ENCODE measurements around the gene CLCF1.

The CLCF1 gene

DNA sequence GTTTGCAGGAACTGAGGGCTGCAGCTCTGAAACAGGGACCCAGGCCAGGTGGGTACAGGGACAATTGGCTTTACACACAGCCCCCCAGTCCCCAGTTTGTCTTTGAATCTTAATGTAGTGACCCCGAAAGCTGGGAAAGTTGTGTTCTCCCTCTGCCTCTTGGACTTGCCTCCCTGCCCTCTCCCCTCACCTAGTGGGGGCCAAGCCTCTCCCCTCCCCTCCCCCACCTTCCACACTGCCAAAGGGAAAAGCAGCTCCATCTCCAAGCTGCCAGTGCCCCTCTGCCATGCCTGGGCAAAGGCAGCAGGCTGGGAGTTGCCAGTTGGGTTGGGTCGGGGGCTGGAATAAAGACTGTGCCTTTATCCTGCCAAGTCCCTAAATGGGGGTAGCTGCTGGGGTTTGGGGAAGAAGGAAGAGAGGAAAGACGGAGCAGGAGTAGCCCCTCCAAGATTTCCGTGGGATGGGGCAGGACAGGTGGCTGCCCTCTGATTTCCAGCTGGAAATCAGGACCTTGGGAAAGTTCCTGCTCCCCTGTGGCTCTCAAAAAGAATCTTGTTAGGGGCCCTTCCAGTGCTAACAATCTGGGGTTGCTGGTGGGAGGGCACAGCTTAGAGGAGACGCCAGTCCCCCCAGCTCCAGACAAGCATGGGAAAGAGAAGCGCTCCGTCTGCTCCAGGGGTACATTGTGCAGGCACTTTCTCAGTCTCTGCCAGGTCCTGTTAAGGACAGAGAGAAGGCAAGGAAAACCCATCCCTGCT lies 2.8 kb upstream of the CLCF1 start:
- Histone ChIP-seq H3K9ac (ENCODE audit: low read length) (no peak overlapping the region), H3K4me3 (ENCODE audit: low read depth in 1 of 2, low read length in 2 of 2) (no peak overlapping the region), H3K27ac (ENCODE audit: low read depth, low read length) (no peak overlapping the region), H3K9me3 (ENCODE audit: low read length) (no peaks in the 10 kb centered on the region), H3K27me3 (ENCODE audit: control insufficient read depth in 1 of 2, insufficient read depth in 2 of 2, low read length in 2 of 2) (no peaks in the 10 kb centered on the region), H3K4me1 (ENCODE audit: insufficient read depth, low read length) (peaks cover 24% of the 10 kb centered on the region), H3K36me3 (ENCODE audit: insufficient read depth, low read length) (no peaks in the 10 kb centered on the region)

DNA sequence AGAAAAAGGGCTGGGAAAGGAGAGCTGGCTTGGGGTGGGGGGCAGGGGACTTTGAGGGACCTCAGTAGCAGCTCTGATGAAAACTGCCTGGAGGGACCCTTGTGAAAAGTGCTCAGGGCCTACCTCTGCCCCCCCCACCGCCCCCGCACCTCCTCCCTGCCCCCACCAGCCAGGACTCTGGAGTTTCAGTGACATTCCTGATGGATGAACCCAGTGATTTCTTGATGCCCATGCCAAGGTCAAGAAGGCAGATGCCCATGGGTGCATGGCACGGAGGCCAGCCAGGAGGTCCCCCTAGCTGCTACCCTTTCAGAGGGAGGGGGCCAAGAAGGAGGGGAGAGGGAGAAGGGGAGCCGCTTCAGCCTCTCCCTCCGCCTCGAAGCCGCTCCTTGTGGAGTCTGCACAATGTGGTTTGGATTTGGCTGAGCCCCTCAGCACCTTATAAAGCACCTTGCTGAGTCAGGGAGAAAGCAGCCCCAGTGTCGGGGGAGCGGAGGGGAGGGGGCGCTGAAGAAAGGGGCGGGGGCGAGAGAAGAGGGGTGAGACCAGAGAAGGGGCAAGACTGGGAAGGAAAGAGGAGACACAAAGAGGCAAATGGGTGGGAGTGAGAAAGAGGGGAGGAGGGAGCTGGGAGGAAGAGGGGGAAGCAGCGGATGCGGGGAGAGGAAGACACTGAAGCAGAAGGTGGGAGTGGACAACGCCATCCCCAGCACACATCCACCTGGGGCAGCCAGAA lies 2.1 kb upstream of the CLCF1 start:
- Histone ChIP-seq H3K9ac (ENCODE audit: low read length) (no peak overlapping the region), H3K4me3 (ENCODE audit: low read depth in 1 of 2, low read length in 2 of 2) (no peak overlapping the region), H3K36me3 (ENCODE audit: insufficient read depth, low read length) (no peaks in the 10 kb centered on the region), H3K4me1 (ENCODE audit: insufficient read depth, low read length) (peaks cover 31% of the 10 kb centered on the region), H3K9me3 (ENCODE audit: low read length) (no peaks in the 10 kb centered on the region), H3K27me3 (ENCODE audit: control insufficient read depth in 1 of 2, insufficient read depth in 2 of 2, low read length in 2 of 2) (no peaks in the 10 kb centered on the region), H3K27ac (ENCODE audit: low read depth, low read length) (no peak overlapping the region)

DNA sequence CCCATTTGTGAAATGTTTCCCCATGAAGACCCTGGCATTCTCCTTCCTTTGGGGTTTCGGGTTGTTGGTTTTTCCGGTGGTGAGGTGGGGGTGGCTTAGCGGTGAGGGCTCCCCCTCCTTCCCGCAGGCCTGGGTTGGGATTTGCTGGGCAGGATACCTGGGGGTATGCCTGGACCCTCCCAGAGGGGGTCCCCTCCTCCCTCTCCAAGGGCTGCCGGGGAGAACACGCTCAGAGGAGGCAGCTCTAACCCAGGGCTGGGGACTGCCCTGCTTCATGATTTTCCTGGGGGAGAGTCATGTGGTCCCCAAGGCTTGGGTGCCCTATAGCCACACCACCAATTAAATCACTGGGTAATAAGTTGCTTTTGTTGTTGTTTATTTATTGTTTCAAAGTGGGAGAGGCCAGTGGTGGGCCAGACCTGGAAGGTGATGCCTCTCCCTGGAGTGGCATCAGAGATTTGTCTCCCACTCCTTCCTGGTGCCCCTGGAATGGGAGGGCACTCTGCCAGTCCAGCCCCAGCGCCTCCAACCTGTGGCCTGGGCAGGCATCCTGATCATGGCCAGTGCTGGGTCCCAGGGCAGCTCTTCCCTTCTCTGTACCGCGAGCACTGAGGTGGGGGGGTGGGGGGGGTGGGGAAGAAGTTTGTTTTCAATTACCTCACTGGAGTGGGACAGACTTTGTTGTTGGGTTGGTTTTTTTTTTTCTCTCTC lies 1.3 kb upstream of the CLCF1 start:
- H3K9ac ChIP-seq (ENCODE audit: low read length), result no peak overlapping the region
- H3K27ac ChIP-seq (ENCODE audit: low read depth, low read length), result peak overlapping the region; percentile 55
- peak overlapping the region in 1 of 2 donors; percentile 50 for H3K4me3 ChIP-seq (ENCODE audit: low read depth in 1 of 2, low read length in 2 of 2)

DNA sequence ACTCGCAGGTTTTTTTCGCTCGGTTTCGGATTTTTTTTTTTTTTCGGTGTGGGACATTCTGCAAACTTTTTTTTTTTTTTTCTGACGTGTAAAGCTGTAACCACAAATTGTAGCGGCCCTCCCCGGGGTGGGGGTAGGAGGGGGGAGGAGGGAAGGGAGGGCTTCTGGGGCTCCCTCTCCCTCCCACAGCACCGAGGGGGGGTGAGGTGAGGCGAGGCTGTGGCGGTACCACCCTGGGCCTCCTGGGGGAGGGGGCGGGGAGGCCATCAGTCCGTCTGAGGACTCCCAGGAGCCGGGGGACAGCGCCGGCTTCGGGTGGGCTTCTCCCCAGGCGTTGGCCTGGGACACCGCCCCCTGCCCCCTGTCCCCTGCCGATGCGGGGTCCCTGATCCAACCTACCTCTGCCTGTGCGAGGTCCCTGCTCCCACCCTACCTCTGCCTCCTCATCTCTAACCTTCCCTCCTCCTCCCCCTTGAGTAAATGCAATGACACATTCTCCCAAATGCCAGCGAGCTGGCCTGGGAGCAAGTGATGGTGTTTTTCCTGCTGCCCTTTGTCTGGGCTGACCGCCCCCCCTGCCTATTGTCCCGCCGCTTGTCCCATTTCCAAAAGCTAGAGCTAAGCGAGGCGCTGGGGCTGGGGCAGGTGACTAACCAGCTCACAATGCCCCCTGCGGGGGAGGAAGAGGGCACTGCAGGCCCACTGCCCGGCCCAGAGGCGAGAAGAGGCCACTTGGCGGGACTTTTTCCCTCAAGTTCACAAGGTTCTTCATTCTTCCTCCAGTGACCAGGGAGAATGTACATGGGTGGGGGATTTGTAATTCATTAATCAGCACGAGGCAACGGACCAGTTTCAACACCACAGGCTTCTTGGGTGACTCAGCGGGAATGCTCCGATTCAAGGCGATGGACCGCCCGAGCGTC lies 511 bp upstream of the CLCF1 start:
- Histone ChIP-seq H3K9me3 (ENCODE audit: low read length) (no peaks in the 10 kb centered on the region), H3K27ac (ENCODE audit: low read depth, low read length) (peak overlapping the region; percentile 74), H3K27me3 (ENCODE audit: control insufficient read depth in 1 of 2, insufficient read depth in 2 of 2, low read length in 2 of 2) (no peaks in the 10 kb centered on the region), H3K4me3 (ENCODE audit: low read depth in 1 of 2, low read length in 2 of 2) (peak overlapping the region; percentile 50 to 75), H3K36me3 (ENCODE audit: insufficient read depth, low read length) (no peaks in the 10 kb centered on the region), H3K4me1 (ENCODE audit: insufficient read depth, low read length) (peaks cover 45% of the 10 kb centered on the region), H3K9ac (ENCODE audit: low read length) (no peak overlapping the region)

More for the DNA sequence above, 1.3 kb upstream of the CLCF1 start:
- Histone ChIP-seq H3K27me3 (ENCODE audit: control insufficient read depth in 1 of 2, insufficient read depth in 2 of 2, low read length in 2 of 2) (no peaks in the 10 kb centered on the region), H3K36me3 (ENCODE audit: insufficient read depth, low read length) (no peaks in the 10 kb centered on the region), H3K9me3 (ENCODE audit: low read length) (no peaks in the 10 kb centered on the region), H3K4me1 (ENCODE audit: insufficient read depth, low read length) (peaks cover 38% of the 10 kb centered on the region)

DNA sequence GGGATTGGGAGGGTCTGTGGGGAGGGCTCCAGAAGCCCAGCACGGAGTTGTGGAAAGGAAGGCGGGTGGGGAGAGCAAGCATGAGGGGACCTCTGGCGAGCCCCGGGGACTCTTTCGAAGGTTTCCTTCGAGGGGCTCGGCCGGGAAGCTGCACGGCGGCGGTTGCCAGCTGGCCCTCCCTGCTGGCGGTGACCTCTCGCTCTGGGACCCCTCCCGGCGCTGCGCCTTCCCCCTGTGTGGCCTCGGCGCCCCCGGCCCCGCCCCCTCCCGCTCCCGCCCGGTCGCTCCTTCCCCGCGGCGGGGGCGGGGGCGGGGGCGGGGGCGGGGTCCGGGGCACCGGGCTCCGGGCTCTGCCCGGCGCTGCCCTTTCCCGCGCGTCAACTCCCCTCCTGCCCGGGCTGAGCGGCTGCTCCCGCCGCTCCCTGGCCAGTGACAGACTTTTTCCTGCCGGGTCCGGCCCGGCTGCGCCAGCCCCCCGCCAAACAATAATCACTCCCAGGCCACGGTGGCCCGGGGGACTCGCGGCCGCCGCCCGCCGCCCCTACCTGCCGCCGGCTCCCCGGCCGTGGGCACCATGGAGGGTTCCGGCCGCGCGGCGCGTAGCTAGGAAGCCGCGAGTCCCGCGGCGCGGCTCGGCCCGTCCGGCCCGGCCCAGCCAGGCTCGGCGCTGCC lies 941 bp downstream of the CLCF1 start:
- peaks cover 57% of the 10 kb centered on the region for H3K4me1 ChIP-seq (ENCODE audit: insufficient read depth, low read length)

DNA sequence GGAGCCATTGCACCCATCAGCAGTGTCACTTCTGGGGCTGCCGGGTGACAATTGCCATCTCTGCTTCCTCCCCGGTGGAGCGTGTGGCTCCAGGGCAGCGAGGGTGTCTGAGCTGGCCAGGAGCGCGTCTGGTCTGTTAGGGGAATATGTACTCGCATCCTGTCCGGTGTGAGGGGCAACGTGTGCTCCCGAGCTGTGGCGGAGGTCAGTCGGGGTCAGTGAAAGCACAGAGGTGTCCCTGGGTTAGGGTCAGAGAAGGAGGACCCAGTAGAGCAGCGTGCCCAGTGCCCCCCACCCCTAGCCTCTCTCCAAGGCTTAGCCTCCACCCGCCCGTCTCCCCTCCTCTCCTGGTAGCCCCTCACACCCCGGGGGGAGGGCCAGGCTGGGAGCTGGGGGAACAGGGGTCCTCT lies 1.5 kb downstream of the CLCF1 start:
- Histone ChIP-seq H3K27me3 (ENCODE audit: control insufficient read depth in 1 of 2, insufficient read depth in 2 of 2, low read length in 2 of 2) (no peaks in the 10 kb centered on the region), H3K27ac (ENCODE audit: low read depth, low read length) (peak overlapping the region; percentile 77), H3K36me3 (ENCODE audit: insufficient read depth, low read length) (no peaks in the 10 kb centered on the region), H3K9me3 (ENCODE audit: low read length) (no peaks in the 10 kb centered on the region), H3K4me1 (ENCODE audit: insufficient read depth, low read length) (peaks cover 63% of the 10 kb centered on the region), H3K4me3 (ENCODE audit: low read depth in 1 of 2, low read length in 2 of 2) (peak overlapping the region; percentile 24 to 36), H3K9ac (ENCODE audit: low read length) (no peak overlapping the region)

More for the DNA sequence above, 941 bp downstream of the CLCF1 start:
- Histone ChIP-seq H3K27ac (ENCODE audit: low read depth, low read length) (peak overlapping the region; percentile 77), H3K9ac (ENCODE audit: low read length) (no peak overlapping the region), H3K9me3 (ENCODE audit: low read length) (no peaks in the 10 kb centered on the region), H3K27me3 (ENCODE audit: control insufficient read depth in 1 of 2, insufficient read depth in 2 of 2, low read length in 2 of 2) (no peaks in the 10 kb centered on the region), H3K4me3 (ENCODE audit: low read depth in 1 of 2, low read length in 2 of 2) (peak overlapping the region; percentile 24 to 50), H3K36me3 (ENCODE audit: insufficient read depth, low read length) (no peaks in the 10 kb centered on the region)

DNA sequence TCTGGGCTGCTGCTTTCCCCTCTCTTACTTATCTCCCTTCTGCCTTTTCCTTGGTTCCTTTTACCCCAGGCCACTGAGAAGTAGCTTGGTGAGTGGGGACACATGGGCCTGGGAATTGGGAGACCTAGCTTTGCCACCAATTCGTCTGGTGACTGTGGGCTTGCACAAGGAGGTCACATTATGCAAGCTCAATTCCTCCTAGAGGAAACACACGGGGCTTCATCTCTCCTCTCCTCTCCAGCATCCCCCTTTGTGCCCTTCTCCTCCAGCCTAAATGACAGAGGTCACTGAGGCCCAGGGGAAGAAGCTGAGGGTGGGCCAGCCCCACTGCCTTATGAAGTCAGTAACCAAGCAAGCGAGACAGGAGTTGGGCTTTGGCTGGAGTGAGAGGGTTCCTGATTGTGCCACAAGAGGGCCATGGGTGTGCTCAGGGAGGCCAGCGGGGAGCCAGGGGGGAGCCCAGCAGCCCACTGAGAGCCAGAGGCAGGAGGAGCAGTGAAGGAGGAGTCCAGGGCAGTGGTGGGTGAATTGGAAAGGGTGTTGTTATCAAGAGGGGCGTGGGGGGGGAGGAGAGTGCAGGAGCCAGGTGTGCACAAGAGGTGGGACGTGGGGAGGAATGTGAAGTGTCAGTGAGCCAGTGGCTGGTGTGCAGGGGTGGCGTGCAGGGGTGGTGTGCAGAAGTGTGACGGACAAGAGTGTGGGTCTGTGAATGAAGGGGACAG lies 2.0 kb downstream of the CLCF1 start:
- Histone ChIP-seq H3K27ac (ENCODE audit: low read depth, low read length) (peak overlapping the region; percentile 77), H3K4me3 (ENCODE audit: low read depth in 1 of 2, low read length in 2 of 2) (peak overlapping the region; percentile 24 to 36)

DNA sequence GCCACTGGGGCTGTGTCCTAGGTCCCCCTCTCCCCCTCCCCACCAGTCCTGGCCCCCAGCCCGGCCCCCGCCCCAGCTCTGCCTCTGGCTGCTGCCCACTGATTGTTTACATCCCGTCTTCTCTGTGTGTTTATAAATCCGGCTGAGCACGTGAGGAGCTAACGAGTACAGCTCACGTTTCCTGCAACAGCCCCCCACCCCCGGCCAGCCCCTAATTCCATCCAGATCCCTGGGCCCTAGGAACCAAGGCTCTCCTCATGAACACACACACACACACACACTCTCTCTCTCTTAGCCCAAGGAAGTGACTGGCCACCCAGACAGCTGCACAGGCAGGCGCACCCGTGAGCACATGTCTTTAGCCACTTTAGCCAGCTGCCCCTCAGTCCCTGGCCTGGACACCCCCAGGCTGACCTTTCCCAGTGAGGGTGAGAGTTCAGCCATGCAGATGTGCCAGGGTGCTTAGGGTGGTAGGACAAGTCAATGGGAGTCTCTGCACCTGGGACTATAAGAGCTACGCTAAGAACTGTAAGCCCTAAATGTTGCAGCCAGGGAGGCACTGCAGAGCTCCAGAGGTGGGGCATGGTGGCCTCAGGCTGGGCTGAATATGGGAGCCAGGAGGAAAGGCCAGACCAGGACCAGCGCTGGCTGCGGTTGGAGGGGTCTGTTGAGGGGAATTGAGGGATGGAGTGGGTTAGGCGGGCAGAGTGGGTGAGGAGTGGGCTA lies 2.9 kb downstream of the CLCF1 start:
- Histone ChIP-seq H3K4me1 (ENCODE audit: insufficient read depth, low read length) (peaks cover 77% of the 10 kb centered on the region), H3K27me3 (ENCODE audit: control insufficient read depth in 1 of 2, insufficient read depth in 2 of 2, low read length in 2 of 2) (no peaks in the 10 kb centered on the region), H3K27ac (ENCODE audit: low read depth, low read length) (peak overlapping the region; percentile 77), H3K36me3 (ENCODE audit: insufficient read depth, low read length) (no peaks in the 10 kb centered on the region), H3K9me3 (ENCODE audit: low read length) (no peaks in the 10 kb centered on the region), H3K4me3 (ENCODE audit: low read depth in 1 of 2, low read length in 2 of 2) (peak overlapping the region in 1 of 2 donors; percentile 36), H3K9ac (ENCODE audit: low read length) (no peak overlapping the region)

More for the DNA sequence above, 2.0 kb downstream of the CLCF1 start:
- Histone ChIP-seq H3K9me3 (ENCODE audit: low read length) (no peaks in the 10 kb centered on the region), H3K27me3 (ENCODE audit: control insufficient read depth in 1 of 2, insufficient read depth in 2 of 2, low read length in 2 of 2) (no peaks in the 10 kb centered on the region), H3K4me1 (ENCODE audit: insufficient read depth, low read length) (peaks cover 68% of the 10 kb centered on the region), H3K36me3 (ENCODE audit: insufficient read depth, low read length) (no peaks in the 10 kb centered on the region), H3K9ac (ENCODE audit: low read length) (no peak overlapping the region)

DNA sequence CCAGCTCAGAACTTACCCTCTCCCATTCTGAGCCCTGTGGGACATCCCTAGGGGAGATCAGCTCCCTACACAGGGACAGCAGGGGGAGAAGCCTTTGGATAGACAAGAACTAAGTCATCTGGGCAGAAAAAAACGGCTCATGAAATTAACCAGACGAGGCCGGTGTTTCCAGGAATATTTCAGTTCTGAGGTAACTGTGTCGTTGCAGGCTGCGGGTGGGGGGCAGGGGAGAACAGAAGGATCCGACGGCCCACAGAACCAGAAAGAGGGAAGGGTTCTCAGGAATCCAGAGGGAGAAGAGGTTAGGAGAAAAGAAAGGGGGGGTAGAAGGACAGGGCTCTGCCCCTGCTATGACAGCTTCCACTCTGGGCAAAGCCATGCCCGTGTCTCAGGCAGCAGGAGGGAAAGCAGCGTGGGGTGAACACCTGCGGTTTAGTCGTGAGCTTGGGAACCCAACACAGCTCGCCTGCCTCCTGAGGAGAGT lies 3.6 kb downstream of the CLCF1 start:
- H3K27ac ChIP-seq (ENCODE audit: low read depth, low read length), result peak overlapping the region; percentile 77

More for the DNA sequence above, 3.6 kb downstream of the CLCF1 start:
- no peaks in the 10 kb centered on the region for H3K36me3 ChIP-seq (ENCODE audit: insufficient read depth, low read length)
- no peak overlapping the region for H3K4me3 ChIP-seq (ENCODE audit: low read depth in 1 of 2, low read length in 2 of 2)
- H3K9me3 ChIP-seq (ENCODE audit: low read length), result no peaks in the 10 kb centered on the region
- peaks cover 83% of the 10 kb centered on the region for H3K4me1 ChIP-seq (ENCODE audit: insufficient read depth, low read length)
- no peak overlapping the region for H3K9ac ChIP-seq (ENCODE audit: low read length)
- H3K27me3 ChIP-seq (ENCODE audit: control insufficient read depth in 1 of 2, insufficient read depth in 2 of 2, low read length in 2 of 2), result no peaks in the 10 kb centered on the region

Measured in muscle layer of colon (tissue), 2 donors.